ENCODE data around the gene KRT17. TPM values are rescaled to one million over a fixed set of nuclear protein-coding genes. Genes with fewer than 3 reads are reported as not detected.

Gene KRT17
- total and polyA plus RNA-seq, 2 experiments from 2014 or later, result 1.8 to 3.8 TPM

- Histone ChIP-seq H3K4me3 (no peak overlapping the region), H3K9me3 (ENCODE audit: low read depth) (no peaks in the 10 kb centered on the region), H4K20me1 (ENCODE audit: insufficient read depth) (no peaks in the 10 kb centered on the region), H3K4me1 (ENCODE audit: insufficient read depth) (no peaks in the 10 kb centered on the region), H3K9ac (no peak overlapping the region), H2AFZ (no peak overlapping the region), H3K27ac (no peak overlapping the region), H3K36me3 (ENCODE audit: low read depth) (no peaks in the 10 kb centered on the region), H3F3A (ENCODE audit: insufficient read depth) (no peaks in the 10 kb centered on the region), H3K4me2 (ENCODE audit: unreplicated experiment) (no peak overlapping the region), H3K9me2 (ENCODE audit: insufficient read depth) (no peaks in the 10 kb centered on the region), H3K27me3 (replicated peaks; ENCODE audit: insufficient read depth) (no peaks in the 10 kb centered on the region), H3K79me2 (ENCODE audit: insufficient read depth) (no peaks in the 10 kb centered on the region)
- TF ChIP-seq EZH2 (IDR thresholded peaks at IDR 0.05; ENCODE audit: insufficient read depth, poor library complexity, severe bottlenecking) (no peak), EZH2phosphoT487 (IDR thresholded peaks at IDR 0.05; ENCODE audit: insufficient read depth, low read depth) (no peak)
- DNase-seq, result no peak
- in situ Hi-C loops (cut with MboI), result loop anchor here (25.0 kb wide), 2 partner anchors 318 to 1043 kb away; no protein-coding TSS in a partner anchor
- 81 to 83% methylated on average over 21 to 24 of the region's 24 CpGs for WGBS, 2 experiments (ENCODE audit: low coverage in 1 of 2, low lambda C conversion rate in 2 of 2, missing lambda C conversion rate in 2 of 2)
Measured at GRCh38 chr17:41654678-41655607, 30.6 kb upstream of the KRT17 start.

GRCh38 chr17:41653892-41654677 is 29.7 kb upstream of the KRT17 start:
- no peaks in the 10 kb centered on the region for H3K9me3 ChIP-seq (ENCODE audit: low read depth)
- in situ Hi-C loops (cut with MboI), result loop anchor here (25.0 kb wide), 2 partner anchors 317 to 1042 kb away; no protein-coding TSS in a partner anchor

GRCh38 chr17:41653421-41653820 is 29.0 kb upstream of the KRT17 start:
- in situ Hi-C loops (cut with MboI), result loop anchor here (25.0 kb wide), 2 partner anchors 316 to 1041 kb away; no protein-coding TSS in a partner anchor
- Histone ChIP-seq H2AFZ (no peak overlapping the region), H3K36me3 (ENCODE audit: low read depth) (no peaks in the 10 kb centered on the region), H3K9ac (no peak overlapping the region), H3K79me2 (ENCODE audit: insufficient read depth) (no peaks in the 10 kb centered on the region), H3K4me1 (ENCODE audit: insufficient read depth) (0 out of 2 replicates have a peak, but pooled peaks cover 2% of the 10 kb centered on the region), H3F3A (ENCODE audit: insufficient read depth) (no peaks in the 10 kb centered on the region), H3K4me3 (no peak overlapping the region), H3K27ac (no peak overlapping the region), H3K9me2 (ENCODE audit: insufficient read depth) (no peaks in the 10 kb centered on the region), H3K9me3 (ENCODE audit: low read depth) (no peaks in the 10 kb centered on the region), H3K4me2 (ENCODE audit: unreplicated experiment) (no peak overlapping the region), H3K27me3 (replicated peaks; ENCODE audit: insufficient read depth) (no peaks in the 10 kb centered on the region), H4K20me1 (ENCODE audit: insufficient read depth) (no peaks in the 10 kb centered on the region)
- 70 to 88% methylated on average over 4 to 5 of the region's 5 CpGs for WGBS, 2 experiments (ENCODE audit: low coverage in 1 of 2, low lambda C conversion rate in 2 of 2, missing lambda C conversion rate in 2 of 2)
- DNase-seq, result no peak
- TF ChIP-seq EZH2phosphoT487 (IDR thresholded peaks at IDR 0.05; ENCODE audit: insufficient read depth, low read depth), result no peak
- TF ChIP-seq EZH2 (IDR thresholded peaks at IDR 0.05; ENCODE audit: insufficient read depth, poor library complexity, severe bottlenecking), result no peak

More at GRCh38 chr17:41653892-41654677, 29.7 kb upstream of the KRT17 start:
- no peaks in the 10 kb centered on the region for H3K9me2 ChIP-seq (ENCODE audit: insufficient read depth)
- H3K27ac ChIP-seq, result no peak overlapping the region
- no peaks in the 10 kb centered on the region for H4K20me1 ChIP-seq (ENCODE audit: insufficient read depth)
- H3K79me2 ChIP-seq (ENCODE audit: insufficient read depth), result no peaks in the 10 kb centered on the region
- no peak overlapping the region for H2AFZ ChIP-seq
- no peak for DNase-seq
- no peak overlapping the region for H3K4me3 ChIP-seq
- 73 to 80% methylated on average over 11 to 13 of the region's 14 CpGs for WGBS, 2 experiments (ENCODE audit: low coverage in 1 of 2, low lambda C conversion rate in 2 of 2, missing lambda C conversion rate in 2 of 2)
- H3K4me1 ChIP-seq (ENCODE audit: insufficient read depth), result no peaks in the 10 kb centered on the region
- no peak overlapping the region for H3K4me2 ChIP-seq (ENCODE audit: unreplicated experiment)
- TF ChIP-seq EZH2phosphoT487 (IDR thresholded peaks at IDR 0.05; ENCODE audit: insufficient read depth, low read depth), result no peak
- no peak for TF ChIP-seq EZH2 (IDR thresholded peaks at IDR 0.05; ENCODE audit: insufficient read depth, poor library complexity, severe bottlenecking)
- no peak overlapping the region for H3K9ac ChIP-seq
- no peaks in the 10 kb centered on the region for H3F3A ChIP-seq (ENCODE audit: insufficient read depth)
- no peaks in the 10 kb centered on the region for H3K36me3 ChIP-seq (ENCODE audit: low read depth)
- H3K27me3 ChIP-seq (replicated peaks; ENCODE audit: insufficient read depth), result no peaks in the 10 kb centered on the region

GRCh38 chr17:41652461-41652970 is 28.1 kb upstream of the KRT17 start:
- in situ Hi-C loops (cut with MboI), result loop anchor here (25.0 kb wide), 2 partner anchors 315 to 1040 kb away; no protein-coding TSS in a partner anchor
- Histone ChIP-seq H3K27me3 (replicated peaks; ENCODE audit: insufficient read depth) (no peaks in the 10 kb centered on the region), H3K9me3 (ENCODE audit: low read depth) (no peaks in the 10 kb centered on the region), H3K9me2 (ENCODE audit: insufficient read depth) (no peaks in the 10 kb centered on the region), H3K9ac (no peak overlapping the region), H3K27ac (no peak overlapping the region), H3K4me1 (ENCODE audit: insufficient read depth) (0 out of 2 replicates have a peak, but pooled peaks cover 2% of the 10 kb centered on the region), H3K36me3 (ENCODE audit: low read depth) (no peaks in the 10 kb centered on the region), H3F3A (ENCODE audit: insufficient read depth) (no peaks in the 10 kb centered on the region), H4K20me1 (ENCODE audit: insufficient read depth) (no peaks in the 10 kb centered on the region), H3K4me2 (ENCODE audit: unreplicated experiment) (no peak overlapping the region), H3K4me3 (no peak overlapping the region), H3K79me2 (ENCODE audit: insufficient read depth) (no peaks in the 10 kb centered on the region), H2AFZ (no peak overlapping the region)
- TF ChIP-seq EZH2 (IDR thresholded peaks at IDR 0.05; ENCODE audit: insufficient read depth, poor library complexity, severe bottlenecking), result no peak
- no peak for TF ChIP-seq EZH2phosphoT487 (IDR thresholded peaks at IDR 0.05; ENCODE audit: insufficient read depth, low read depth)
- DNase-seq, result no peak
- 76 to 81% methylated on average over 4 to 5 of the region's 5 CpGs for WGBS, 2 experiments (ENCODE audit: low coverage in 1 of 2, low lambda C conversion rate in 2 of 2, missing lambda C conversion rate in 2 of 2)
